Left cardiac atrium (tissue), 4 donors: ENCODE measurements around the gene DLST. TPM values are rescaled to one million over a fixed set of nuclear protein-coding genes. Genes with fewer than 3 reads are reported as not detected.

Experiments
- ATAC-seq, 2 donors: fragments of 200-7000 bp; cut with Tn5 transposase; one replicate each; pipeline ENCODE4 v1.9.1; 2020; ENCODE audit warnings: mild to moderate bottlenecking in 2 of 2, moderate library complexity in 2 of 2
- DNase-seq: peaks from one replicate; pipeline ENCODE4 v3.0.0-alpha.2; 2020
- intact Hi-C, 2 donors: fragments of 100-400 bp; cut with DNase I; formaldehyde crosslinking; loops; one replicate each; pipeline versions ENCODE4 v1.14.1 to v1.15.1; 2022 to 2023
- total RNA-seq, 2 donors: library from RNA; stranded (reverse); fragmentation: NEBNext Ultra II Directional; extraction: Animal tissue kit (Norgen Biotek cat#: 25700); gene quantifications; one replicate each; pipeline ENCODE4 v1.2.1, GENCODE V29; 2021
- donor health status: DM: no; HTN: yes; CAD: no.
- donor health status: DM: no; HTN: yes; CAD: no; lungs with severe emphysema.
- donor health status: DM: yes; HTN: yes; CAD: no.
- donor health status: Dilated cardiomyopathy.

Gene DLST
- total RNA-seq, 2 donors from 2014 or later, result 133 to 137 TPM

DNA sequence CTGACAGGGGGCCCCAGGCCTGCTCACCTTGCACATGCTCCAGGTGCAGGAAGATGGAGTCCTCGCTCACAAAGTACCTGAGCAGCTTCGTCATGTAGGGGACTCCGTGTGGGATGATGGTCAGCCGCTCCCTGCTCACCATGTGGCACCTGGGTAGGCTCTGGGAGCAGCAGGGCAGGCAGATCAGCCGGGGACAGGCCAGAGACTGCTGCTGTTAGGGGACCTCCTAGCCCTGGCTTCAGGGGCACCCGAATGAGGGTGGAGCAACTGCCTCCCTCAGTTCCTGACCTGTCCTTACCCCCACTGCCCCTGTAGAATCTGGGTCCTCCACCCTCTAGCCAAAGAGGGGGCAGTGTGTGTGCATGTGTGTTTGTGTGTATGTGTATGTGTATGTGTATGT is 29.5 kb downstream of the DLST start:
- ATAC-seq, result no peak
- intact Hi-C loops, result no loop called here
- no peak for DNase-seq

DNA sequence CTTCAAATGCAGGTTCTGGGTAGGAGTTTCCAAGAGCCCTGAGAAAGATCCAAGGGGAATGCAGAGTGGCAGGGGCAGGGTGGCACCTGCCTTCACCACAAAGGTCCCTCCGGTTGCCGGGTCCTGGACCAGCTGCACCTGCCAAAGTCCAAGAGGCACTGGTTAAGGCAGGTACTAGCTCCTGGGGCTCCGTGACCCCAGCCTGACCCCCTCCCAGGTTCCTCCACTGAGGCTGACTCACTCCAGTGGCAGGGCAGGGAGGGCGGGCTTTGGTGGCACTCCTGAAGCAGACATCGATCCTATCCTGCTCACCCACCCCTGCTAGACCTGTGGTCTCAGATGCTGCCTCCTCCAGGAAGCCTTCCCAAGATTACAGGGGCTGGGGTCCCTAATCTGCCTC is 30.0 kb downstream of the DLST start:
- ATAC-seq (no peak), DNase-seq (no peak)
- intact Hi-C loops, result loop anchor here in 1 of 2 donors (2.0 kb wide), 1 partner anchor 171 kb away; no protein-coding TSS in a partner anchor

DNA sequence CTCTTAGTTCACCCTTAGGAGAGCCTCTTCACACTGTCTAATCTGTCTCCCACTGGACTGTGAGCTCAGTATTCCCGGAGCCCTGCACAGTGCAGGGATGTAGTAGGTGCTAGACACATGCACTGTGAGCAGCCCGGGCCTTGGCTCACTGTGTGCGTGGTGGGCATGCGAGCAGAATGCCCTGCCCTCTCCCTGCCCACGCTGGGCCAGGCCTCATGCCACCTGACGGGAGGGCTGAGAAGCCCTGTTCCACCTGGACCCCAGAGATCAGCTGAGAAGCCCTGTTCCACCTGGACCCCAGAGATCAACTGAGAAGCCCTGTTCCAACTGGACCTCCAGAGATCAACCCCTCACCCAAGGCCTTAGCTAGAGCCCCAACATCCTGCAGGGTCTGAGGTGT is 30.4 kb downstream of the DLST start:
- no peak for ATAC-seq
- intact Hi-C loops, result loop anchor here in 1 of 2 donors (2.0 kb wide), 1 partner anchor 171 kb away; no protein-coding TSS in a partner anchor
- no peak for DNase-seq

DNA sequence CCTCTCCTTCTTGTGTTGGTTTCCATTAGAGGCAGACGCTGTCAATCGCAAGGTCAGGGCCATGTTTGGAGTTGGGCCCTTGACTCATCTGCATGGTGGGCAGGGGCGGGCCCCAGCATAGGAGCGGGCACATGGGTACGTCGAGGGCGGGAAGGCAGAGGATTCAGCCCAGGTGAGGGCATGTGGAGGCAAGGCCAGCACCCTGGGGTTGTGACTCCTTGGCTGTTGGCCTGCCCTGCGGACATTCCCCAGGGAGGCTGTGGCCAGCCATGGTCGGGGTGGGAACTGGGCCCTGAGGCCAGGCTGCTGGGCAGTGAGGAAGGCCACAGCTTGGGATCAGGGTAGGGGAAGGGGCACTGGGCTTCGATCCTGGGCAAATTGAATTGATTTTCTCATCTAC is 31.1 kb downstream of the DLST start:
- no peak for DNase-seq
- intact Hi-C loops, result loop anchor here in 1 of 2 donors (2.0 kb wide), 1 partner anchor 170 kb away; no protein-coding TSS in a partner anchor
- no peak for ATAC-seq

DNA sequence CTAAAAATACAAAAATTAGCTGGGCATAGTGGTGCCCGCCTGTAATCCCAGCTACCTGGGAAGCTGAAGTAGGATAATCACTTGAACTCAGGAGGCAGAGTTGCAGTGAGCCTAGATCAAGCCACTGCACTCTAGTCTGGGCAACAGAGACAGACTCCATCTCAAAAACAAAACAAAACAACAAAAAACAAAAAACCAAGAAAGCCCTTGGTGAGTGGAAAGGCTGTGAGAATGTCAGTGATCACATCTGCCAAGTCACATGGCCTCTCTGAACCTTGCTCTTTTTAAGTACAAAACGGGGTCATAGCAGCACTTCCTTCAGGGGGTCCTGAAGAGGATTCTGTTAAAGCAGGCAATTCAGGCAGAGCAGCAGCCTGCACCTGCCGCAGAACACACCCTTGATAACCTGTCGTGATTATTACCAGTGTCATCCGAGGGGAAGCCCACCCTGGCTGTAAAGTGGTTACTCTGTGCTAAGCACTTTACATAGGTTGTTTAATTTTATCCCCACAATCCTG is 31.7 kb downstream of the DLST start:
- ATAC-seq (no peak), DNase-seq (no peak)
- intact Hi-C loops, result loop anchor here in 1 of 2 donors (2.0 kb wide), 1 partner anchor 169 kb away; no protein-coding TSS in a partner anchor

DNA sequence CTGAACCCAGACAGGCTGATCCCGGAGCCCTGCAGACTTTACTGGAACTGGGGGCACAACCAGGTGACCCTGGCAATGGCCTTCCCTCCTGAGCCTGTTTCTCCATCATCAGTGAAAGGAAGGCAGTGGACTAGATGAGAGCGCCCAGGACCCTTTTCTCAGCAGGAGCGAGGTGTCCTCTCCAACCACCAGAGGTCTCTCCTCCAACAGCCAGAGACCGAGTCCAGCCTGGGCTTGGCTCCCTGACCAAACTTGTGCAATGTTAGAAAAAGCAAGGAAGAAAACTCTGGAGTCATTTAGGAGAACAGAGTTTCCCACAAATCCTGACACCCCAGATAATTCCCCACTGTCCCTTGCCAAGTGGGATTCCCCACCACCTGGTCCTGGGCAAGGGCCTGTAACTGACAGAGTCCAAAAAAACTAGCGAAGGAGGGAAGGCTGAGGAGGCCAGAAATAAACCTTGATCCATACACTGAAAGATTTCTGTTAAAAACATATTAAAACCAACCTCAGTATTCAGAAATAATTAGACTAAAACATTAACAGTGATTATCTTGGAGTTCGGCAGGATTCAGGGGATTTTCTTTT is 32.4 kb downstream of the DLST start:
- ATAC-seq (peak; percentile 63 to 65), DNase-seq (peak; percentile 80)
- intact Hi-C loops, result loop anchor here in 1 of 2 donors (2.0 kb wide), 1 partner anchor 169 kb away; no protein-coding TSS in a partner anchor

DNA sequence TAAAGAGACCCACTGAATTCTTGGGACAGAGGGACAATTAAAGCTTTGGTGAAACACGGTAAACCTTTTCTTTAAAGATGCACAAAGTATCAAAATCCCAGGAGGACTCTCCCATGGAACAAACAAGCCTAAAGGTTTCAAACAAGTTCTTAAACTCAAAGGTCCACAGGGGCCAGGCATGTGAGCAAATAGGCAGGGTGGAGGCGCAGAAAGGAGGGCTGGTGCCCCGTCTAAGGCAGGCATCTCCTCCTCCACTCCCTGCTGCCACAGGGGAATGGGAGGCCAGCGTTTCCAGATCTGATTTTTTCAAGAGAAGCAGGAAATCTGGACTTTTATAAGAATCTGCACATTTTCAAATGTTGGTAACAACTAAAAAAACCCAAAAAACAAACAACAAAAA is 33.7 kb downstream of the DLST start:
- intact Hi-C loops, result no loop called here
- ATAC-seq, result no peak

DNA sequence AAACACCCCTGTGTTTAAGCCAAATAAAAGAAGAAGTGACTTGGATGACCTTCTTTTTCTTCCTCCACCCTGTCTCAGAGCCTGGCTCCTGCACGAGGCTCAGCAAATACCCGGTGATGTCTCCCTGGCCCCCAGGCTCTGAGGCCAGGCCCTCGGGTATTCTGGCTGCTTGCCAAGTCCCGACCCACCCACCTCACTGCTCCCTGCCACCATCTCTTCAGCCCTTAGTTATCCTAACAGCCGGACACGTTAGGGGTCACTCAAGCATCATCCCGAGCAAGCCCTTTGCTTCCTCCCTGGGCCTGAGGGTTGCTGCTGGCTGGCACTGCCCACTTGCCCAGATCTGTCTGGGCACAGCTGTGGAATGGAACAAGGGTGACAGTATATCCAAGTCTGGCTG is 34.1 kb downstream of the DLST start:
- DNase-seq, result no peak
- intact Hi-C loops, result no loop called here
- no peak for ATAC-seq

More for the DNA sequence above, 33.7 kb downstream of the DLST start:
- no peak for DNase-seq

DNA sequence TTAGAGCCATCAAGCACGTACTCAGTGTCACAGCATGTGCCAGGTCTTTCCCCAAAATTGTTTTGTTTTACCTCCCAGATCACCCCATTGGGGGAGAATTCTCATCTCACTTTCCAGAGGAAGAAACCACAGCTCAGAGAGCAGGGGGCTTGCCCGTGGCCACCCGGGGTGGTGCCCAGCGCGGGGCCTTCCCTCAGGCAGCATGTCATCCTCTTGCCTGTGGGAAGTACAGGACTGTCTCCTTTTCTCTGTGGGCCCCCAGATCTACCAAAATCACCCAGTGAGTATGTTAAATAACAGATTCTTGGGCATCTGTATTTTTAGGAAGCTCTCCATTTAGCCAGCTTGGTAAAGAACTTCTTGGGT is 35.4 kb downstream of the DLST start:
- no peak for DNase-seq
- intact Hi-C loops, result no loop called here
- peak in 1 of 2 donors; percentile 2 for ATAC-seq

DNA sequence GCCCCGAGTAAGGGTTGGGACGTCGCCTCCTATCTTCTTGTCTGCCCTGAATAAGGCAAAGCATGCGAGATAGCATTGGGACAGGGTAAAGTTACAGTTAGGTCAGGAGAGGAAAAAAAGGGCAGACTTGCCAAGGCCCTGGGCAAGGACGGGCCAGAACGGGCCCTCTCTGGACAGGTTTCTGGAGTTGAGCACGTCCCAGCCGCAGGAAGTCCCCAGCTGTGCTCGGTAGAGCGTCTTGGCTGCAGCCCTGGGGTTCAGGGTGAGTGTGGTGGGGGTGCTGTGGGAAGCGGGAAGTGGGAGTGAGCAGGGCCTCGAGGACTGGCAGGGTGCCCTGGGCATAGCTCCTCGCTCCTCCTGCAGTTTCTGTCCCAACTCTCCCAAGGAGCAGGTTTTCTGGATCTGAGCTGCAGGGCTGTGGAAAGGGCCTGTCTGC is 35.9 kb downstream of the DLST start:
- intact Hi-C loops, result no loop called here
- peak; percentile 51 to 81 for ATAC-seq
- peak; percentile 74 for DNase-seq

DNA sequence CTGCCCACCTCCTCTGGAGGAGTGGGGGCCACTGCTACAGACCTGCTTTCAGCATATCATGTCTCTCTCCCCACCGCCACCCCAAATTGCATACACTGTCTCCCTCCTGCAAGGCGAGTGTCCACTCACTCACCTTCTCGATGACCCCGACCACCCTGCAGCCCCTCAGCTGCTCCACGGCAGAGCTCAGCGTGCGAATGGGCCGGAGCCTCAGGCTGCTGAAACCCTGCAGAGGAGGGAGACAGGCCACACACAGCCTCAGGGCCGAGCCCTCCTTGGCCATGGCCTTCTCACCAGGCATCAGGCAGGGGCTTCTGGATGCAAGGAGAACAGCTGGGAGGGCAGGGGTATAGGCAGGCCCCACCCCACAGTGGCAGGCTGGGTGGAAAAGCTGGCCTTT is 36.7 kb downstream of the DLST start:
- ATAC-seq (no peak), DNase-seq (no peak)
- intact Hi-C loops, result no loop called here

DNA sequence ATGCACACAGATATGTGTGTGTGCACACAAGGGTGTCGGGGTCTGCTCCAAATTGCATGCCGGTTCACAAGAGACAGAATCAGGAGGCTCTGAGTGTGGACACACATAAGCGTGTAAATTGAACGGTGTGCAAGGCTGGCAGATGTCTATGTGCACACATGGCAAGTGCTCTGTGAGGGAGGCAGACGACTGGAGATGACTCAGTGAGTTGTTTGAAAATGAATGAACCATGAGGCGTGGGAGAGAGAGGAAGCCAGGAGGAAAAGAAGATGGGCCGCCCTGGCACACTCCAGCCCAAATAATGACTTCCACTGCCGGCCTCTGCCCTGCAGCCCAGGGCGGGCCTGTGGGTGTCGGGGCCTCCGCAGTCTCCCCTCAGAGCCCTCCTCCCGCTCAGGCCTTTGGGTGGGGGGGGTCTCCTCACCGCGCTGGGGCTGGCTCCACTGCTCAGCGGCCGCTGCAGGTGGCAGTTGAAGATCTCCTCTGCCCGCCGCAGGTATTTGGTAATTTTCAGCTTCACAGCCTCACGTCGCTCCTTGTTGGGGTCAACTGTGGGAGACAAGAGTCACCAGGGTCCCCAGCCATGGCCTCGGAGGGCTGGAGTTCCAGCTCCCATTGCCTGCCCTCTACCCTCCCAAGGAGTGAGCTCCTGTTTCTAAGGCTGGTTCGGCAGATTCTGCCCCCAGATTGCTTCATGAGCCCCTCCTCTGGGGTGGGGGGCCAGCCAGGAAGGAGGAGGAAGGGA is 37.9 kb downstream of the DLST start:
- intact Hi-C loops, result no loop called here
- ATAC-seq (no peak), DNase-seq (no peak)

DNA sequence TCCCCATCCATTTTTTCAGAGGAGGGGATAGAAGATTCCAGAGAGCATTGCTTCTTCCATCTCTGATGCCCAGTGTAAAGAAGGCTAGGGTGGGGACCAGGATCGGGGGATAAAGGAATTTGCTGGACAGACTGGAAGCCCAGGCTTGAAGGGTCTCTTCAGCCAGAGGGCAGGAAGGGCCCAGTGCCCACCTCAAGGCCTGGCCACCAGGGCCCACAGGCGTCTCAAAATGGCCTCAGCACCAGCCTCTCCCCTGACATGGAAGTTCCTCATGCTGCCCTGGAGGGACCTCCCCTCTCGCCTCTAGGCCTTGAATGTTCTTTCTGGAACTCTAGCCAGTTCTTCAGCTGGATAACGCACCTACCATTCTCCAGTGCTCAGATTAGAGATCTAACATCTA is 38.6 kb downstream of the DLST start:
- ATAC-seq (no peak), DNase-seq (no peak)
- intact Hi-C loops, result no loop called here

DNA sequence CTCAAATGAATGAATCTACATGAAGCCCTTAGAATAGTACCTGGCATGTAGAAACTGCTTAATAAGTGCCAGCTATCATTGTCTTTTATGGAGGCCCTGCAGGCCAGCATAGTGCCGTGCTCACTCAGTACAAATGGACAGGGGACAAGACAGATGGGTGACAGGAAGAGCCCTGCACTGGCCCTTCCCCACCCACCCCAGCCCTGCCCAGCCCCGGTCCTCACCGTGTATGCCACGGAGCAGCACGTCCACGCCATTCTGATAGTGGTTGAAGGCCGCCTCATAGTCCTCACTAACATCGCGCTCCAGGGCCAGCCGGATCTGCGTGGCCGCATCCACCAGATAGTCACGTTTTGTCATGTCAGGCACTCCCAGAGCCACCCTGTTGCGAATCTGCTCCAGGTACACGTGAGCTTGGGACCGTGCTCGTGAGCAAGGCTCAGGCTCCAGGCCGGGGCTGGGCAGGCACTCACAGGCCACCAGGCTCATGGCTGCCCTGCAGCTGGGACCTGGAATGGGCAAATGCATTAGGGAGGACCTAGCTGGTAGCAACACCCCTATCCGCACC is 39.4 kb downstream of the DLST start:
- intact Hi-C loops, result no loop called here
- ATAC-seq, result no peak
- DNase-seq, result no peak

DNA sequence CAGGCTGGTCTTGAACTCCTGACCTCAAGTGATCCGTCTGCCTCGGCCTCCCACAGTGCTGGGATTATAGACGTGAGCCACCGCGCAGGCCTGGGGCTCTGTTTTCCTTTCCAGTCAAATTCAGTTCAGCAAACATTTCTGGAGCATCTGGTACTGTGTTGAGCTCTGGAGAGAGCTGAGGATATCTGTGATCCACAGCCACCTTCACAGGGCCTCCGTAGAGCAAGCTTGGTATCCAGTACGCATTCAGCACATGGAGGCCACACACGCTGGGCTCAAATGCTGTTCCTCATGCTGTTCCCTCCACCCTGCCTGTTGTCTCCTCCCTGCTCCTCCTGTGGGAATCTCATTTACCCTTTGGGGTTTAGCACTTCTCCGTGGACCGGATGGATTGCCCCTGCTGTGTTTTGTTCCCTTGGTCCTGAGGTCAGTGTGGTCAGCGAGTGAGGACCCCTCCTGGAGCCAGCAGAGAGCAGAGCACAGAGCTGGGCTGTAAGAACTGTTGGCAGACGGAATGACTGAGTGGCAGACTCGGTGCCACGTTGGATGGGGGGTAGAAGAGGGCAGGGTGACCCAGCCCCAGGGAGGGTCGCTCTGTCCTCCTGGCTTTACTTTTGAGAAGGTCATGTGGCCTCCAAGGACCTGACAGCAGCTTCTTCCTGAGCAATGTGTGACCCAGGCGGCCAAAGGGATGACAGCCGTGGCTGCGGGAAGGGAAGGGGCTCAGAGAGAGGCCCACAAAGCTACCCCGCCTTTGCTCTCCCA is 40.5 kb downstream of the DLST start:
- DNase-seq, result no peak
- no peak for ATAC-seq
- intact Hi-C loops, result no loop called here

DNA sequence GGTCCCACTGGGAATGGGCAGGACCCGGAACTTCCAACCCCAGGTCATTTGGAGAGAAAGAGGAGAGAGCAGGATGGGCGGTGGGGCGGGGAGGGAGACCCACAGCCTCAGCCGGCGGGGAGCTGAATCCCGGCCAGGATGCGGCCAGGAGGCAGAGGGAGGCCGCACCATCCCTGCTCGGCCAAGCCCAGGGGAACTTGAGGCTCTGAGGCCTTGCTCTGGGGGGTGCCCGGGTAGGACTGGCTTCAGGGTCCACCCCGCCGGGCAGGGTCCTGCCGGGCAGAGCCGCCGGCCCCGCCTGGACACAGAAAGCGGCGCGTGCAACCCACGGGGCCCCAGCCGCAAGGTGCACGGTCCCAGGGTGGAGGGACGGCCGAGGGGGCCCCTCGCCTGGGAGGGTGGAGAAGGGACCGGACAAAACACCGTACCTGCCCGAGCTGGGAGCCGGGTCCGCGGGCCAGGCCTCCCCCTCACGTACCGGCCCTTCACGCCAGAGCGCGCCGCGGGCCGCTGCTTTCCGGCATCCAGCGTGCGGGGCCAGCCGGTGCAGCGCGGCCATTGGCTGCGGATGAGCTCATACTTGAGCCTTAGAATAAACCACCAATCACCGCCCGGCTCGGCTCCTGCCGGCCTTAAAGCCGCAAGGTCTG is 41.2 kb downstream of the DLST start, which contains the start of gene RPS6KL1:
RPS6KL1 (minus strand) TSS at position 509 of the 650 bp plus-strand sequence. CDS start 1,719 bp downstream, outside the sequence.
- intact Hi-C loops, result no loop called here
- peak; percentile 98 for ATAC-seq
- peak; percentile 91 for DNase-seq

DNA sequence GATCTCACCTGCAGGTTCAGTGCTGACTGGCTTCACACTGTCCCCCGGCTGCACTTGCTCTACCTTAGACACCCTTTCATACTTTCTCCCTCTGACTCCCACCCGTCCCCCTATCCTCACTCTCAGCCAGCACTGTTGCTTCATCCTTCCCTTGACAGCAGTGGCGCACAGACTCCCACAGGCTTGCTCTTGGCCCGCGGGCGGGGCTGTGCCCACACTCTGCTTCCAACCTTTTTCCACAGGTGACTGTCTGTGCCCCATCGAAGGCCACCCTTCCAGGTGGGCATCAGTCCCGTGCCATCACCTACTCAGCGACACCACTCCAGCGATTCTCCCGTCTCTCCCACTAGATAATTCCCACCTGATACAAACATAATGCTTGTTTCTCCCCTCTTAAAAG is 42.3 kb downstream of the DLST start:
- DNase-seq (no peak), ATAC-seq (no peak)
- intact Hi-C loops, result no loop called here

DNA sequence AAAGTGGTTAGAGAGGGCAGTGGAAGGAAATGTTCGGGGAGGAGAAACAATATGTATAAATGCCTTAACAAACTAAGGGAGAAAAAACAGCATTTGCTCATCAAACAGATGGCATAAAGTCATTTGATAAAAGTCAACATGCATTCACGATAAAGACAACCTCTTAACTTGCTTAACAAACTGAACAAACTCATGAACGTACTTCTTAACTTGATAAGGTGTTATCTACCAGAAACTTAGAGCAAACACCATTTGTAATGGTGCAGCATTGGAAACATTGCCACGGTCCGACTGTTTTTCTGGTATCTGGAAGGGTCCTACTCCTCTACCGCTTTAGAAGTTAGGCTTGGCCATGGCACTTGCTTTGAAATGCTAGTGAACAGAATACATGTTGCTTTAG is 45.5 kb downstream of the DLST start:
- DNase-seq, result no peak
- intact Hi-C loops, result no loop called here
- ATAC-seq, result no peak

DNA sequence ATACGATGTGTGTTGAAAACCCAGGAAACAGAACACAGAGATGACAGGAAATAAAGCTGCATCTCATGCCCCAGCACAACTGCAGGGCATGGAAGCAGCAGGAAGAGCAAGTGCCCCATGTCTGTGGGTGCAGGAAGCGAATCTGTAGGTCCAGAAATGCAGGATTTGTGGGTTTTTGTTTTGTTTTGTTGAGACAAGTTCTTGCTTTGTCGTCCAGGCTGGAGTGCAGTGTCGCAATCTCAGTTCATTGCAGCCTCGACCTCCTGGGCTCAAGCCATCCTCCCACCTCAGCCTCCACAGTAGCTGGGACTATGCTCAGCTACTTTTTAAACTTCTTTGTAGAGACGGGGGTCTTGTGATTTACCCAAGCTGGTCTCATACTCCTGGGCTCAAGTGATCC is 47.5 kb downstream of the DLST start:
- intact Hi-C loops, result no loop called here

More for the DNA sequence above, 47.5 kb downstream of the DLST start:
- no peak for DNase-seq
- no peak for ATAC-seq
